Stimulated activated CD4-positive, alpha-beta T cell treated with anti-CD3 and anti-CD28 coated beads, Interleukin-4, amount 100 ng/mL, for 1 hour (primary cell): ENCODE data around the gene DNASE2.

ENCODE experiments used
- DNase-seq: peaks from one replicate; pipeline ENCODE4 v3.0.0-alpha.2; 2020

DNASE2 gene

DNA sequence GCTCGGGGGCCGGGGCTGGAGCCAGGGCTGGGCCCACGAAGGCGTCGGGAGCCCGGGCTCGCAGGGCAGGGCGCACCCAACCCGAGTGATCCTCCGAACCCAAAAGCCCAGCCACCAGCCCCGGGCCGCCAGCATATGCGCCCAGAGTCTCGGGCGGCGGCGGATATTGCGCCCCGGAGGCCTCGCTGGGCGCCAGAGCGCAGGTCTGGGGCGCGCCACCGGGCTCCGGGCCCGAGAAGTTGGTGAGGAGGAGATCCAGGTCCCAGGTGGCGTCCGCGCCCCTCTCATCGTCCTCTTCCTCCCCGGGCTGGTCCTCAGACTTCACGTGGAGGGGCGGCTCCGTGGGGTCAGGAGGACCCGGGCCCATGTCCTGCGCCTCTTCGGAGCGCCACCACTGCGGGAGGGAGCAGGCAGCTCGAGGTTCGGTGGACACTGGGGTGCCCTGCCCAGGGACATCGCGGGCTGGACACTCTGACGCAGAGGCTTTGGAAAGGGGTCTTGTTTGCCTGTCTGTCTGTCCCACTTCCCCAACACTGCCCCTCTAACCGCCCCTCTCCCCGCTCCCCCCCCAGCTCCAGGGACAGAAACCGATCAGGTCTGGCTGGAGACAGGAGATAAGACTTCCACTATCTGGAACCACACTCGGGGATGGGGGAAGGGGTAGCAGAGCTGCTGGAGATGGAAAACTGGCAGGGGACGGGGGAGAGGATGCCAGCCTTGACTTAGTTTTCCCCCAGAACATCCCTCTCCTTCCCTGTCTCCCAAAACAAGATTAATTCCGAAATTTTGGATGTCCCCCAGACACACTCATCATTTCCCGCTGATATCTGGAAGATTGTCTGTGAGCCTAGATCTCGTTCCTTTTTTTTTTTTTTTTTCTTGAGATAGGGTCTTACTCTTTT is 4.8 kb upstream of the DNASE2 start:
- DNase-seq = no peak

- DNase-seq = peak; percentile 91
These were observed 3.9 kb upstream of the DNASE2 start for GRCh38 chr19:12884926-12885748.

- DNase-seq = no peak
These were observed 3.3 kb upstream of the DNASE2 start for GRCh38 chr19:12884627-12884925.

DNA sequence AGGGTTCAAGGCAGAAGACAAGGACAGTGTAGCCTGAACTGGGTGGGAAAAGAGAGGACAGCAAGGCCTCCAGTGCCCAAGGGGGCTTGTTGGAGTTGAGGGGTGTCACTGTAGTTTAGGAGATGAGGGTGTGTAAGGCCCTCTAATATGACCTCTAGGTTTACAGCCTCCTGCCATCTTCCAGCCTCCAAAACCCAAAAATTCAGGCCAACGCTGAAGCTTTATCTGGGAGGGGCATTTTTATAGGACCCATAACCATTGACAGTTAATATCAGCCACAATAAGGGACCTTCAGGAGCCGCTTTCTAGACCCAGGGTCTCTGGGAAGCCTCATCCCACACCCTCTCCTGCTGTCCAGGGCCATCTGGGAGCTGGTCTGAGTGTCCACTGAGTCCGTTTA is 3.0 kb upstream of the DNASE2 start:
- no peak for DNase-seq

DNA sequence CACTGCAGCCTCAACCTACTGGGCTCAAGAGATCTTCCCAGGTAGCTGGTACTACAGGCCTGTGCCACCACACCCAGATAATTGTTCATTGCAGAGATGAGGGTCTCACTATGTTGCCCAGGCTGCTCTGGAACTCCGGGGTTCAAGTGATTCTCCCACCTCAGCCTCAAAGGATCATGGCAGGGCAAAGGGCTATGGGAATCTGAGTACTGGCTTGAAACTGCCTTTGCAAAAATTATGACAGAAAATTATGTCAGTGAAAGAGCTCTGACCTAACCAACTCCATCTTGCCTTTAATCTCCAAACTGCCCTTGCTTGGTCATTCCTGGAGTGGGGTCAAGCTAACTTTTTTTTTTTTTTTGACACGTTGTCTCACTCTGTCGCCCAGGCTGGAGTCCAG is 1.3 kb upstream of the DNASE2 start:
- DNase-seq = no peak

DNA sequence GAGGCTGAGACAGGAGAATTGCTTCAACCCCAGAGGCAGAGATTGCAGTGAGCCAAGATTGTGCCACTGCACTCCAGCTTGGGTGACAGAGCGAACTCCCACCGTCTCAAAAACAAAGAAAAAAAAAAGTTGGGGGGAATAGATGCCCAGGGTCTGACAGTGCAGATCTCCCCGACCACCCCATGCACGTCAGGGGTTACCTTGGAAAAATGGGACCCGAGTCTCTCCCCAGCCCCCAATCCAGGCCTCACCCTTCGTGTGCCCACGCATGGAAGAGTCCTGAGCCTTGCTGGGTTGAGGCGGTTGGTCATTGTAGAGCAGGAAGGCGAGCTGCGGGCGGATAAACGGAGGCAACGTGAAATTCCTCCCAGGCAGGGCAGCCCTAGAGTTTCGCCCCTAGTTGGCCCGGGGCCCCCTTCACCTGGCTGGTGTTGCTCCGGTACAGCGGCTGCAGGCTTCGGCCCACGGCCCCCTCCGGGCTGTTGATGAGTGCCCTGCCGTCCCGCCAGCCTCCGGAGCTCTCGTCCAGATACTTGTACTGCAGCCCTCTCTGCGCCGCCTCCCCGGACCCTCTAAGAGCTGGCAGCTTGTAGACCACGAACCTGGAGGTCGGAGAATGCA is 588 bp downstream of the DNASE2 start:
- DNase-seq = no peak

GRCh38 chr19:12875086-12875485 is 6.2 kb downstream of the DNASE2 start:
- DNase-seq = no peak

GRCh38 chr19:12873891-12874745 is 7.1 kb downstream of the DNASE2 start:
- no peak for DNase-seq

DNA sequence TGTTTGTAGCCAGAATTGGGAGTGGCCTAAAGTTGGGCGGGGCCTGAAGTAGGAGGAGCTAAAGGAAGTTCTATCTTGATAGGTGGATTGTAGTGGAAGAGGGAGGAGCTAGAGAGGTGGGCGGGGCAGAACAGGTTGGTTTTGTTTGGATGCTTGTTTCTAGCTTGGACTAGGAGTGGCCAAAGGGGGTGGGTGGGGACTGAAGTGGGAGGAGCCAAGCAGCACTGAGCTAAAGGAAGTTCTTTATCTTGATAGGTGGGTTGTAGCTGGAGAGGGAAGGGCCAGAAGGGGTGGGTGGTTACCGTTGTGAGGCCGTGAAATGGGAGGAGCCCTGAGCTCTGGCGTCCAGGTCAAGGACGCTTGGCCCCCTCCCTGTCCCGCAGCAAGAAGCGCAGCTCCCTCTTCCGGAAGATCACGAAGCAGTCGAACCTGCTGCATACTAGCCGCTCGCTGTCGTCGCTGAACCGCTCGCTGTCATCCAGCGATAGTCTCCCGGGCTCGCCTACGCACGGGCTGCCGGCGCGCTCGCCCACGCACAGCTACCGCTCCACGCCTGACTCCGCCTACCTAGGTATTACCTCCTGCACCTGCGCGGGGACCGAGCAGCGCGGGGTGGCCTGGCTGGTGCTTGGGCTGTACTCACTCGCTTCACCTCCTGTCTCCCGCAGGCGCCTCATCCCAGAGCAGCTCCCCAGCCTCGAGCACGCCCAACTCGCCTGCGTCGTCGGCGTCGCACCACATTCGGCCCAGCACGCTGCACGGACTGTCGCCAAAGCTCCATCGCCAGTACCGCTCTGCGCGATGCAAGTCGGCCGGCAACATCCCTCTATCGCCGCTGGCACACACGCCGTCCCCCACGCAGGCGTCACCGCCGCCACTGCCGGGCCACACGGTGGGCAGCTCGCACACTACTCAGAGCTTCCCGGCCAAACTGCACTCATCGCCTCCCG is 8.0 kb downstream of the DNASE2 start:
- DNase-seq = peak; percentile 38

DNA sequence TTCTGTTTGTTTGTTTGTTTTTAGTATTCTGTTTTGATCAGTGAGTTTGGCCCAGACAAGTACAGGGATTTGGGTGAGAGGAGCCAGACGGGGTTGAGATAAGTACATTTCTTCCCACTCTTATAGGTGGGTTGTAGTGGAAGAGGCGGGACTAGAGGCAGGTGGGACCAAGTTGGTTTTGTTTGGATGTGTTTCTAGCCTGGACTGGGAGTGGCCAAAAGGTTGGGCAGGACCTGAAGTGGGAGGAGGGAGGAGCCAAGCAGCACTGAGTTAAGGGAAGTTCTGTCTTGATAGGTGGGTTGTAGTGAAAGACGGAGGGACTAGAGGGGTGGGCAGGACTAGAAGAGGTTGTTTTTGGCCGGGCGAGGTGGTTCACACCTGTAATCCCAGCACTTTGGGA is 9.0 kb downstream of the DNASE2 start:
- DNase-seq = no peak

DNA sequence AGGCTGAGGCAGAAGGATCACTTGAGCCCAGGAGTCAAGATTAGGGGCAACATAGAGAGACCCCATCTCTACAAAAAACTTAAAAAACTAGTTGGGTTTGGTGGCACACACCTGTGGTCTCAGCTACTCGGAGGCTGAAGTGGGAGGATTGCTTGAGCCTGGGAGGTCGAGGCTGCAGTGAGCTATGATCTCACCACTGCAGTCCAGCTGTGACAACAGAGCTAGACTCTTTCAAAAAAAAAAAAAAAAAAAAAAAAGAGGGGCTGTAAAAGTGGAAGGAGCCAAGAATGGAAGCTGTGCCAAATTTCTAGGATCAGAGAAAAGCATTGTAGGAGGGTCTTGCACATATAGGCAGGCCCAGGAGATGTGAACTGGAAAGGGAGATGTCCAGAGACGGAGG is 9.6 kb downstream of the DNASE2 start:
- DNase-seq = no peak

DNA sequence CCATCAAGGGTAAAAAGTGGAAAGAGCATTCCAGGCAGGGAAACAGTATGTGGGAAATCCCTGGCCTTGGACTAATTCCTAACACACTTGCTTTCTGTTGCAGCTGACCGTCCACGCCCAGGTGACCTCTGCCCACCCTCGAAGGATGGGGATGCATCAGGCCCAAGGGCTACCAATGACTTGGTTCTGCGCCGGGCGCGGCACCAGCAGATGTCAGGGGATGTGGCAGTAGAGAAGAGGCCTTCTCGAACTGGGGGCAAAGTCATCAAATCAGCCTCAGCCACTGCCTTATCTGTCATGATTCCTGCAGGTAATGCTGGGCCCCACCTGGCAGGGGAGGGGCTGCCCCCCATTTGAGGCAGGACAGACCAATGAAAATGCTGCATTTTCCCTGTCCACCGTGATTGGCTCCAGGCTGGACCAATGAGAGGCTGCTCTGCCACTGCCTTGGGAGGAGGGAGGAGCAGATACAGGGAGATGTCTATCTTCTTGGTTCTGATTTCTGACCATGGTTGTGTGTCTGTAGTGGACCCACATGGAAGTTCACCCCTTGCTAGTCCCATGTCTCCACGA is 12.6 kb downstream of the DNASE2 start:
- peak; percentile 31 for DNase-seq

DNA sequence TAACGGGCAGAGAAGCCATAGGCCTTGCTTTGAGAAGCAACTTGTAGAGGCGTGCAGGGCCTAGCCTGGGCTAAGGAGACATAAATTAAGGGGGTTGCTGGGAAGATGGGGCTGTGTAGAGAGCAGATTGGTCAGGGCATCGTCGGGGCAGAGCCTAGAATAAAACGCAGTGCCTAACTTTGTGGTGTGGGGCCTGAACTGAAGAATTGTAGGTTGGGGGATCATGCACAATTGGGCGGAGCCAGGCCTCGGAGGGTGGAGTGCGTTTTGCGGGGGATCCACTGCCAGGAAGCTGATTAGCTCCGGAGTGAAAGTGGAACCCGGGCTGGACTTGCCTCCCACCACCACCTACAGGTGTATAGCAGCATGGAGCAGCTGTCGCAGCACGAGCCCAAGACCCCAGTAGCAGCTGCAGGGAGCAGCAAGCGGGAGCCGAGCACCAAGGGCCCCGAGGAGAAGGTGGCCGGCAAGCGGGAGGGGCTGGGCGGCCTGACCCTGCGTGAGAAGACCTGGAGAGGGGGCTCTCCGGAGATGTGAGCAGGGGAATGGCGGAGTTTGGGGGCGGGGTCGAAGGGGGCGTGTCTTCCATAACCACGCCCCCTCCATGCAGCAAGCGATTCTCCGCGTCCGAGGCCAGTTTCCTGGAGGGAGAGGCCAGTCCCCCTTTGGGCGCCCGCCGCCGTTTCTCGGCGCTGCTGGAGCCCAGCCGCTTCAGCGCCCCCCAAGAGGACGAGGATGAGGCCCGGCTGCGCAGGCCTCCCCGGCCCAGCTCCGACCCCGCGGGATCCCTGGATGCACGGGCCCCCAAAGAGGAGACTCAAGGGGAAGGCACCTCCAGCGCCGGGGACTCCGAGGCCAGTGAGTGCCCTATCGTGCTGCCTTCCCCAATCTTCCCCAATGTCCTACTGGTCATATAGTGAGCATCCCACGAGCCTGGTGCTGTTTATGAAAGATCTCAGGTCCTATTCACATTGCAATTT is 13.8 kb downstream of the DNASE2 start:
- peak; percentile 72 for DNase-seq

GRCh38 chr19:12866416-12867119 is 14.7 kb downstream of the DNASE2 start:
- no peak for DNase-seq

DNA sequence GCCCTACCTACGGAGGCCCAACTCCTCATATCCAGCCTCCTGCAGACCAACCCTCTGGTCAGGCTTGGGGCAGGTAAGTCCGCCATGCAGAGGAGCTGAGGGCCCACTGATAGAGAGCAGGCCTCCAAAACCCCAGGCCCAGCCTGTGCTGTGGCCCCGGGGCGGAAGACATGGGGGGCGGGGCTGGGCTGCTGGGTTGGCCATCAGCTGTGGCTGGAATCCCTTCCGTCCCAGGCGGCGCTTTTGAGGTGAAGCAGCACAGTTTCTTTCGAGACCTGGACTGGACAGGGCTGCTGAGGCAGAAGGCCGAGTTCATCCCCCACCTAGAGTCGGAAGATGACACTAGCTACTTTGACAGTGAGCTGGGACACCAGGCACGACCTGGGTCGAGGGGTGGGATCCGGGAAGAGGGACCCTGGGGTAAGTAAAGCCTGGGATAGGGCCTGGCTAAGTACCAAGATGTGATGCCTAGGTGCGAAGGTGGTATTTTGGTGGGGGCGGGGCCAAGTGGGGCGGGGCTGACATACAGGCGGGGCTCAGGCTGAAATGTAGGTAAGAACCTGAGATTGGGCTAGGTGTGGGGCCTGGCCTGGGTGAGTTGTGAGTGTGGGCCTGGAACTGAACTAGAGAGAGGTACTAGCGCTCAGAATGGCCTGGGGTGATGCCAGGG is 15.4 kb downstream of the DNASE2 start:
- DNase-seq = no peak

DNA sequence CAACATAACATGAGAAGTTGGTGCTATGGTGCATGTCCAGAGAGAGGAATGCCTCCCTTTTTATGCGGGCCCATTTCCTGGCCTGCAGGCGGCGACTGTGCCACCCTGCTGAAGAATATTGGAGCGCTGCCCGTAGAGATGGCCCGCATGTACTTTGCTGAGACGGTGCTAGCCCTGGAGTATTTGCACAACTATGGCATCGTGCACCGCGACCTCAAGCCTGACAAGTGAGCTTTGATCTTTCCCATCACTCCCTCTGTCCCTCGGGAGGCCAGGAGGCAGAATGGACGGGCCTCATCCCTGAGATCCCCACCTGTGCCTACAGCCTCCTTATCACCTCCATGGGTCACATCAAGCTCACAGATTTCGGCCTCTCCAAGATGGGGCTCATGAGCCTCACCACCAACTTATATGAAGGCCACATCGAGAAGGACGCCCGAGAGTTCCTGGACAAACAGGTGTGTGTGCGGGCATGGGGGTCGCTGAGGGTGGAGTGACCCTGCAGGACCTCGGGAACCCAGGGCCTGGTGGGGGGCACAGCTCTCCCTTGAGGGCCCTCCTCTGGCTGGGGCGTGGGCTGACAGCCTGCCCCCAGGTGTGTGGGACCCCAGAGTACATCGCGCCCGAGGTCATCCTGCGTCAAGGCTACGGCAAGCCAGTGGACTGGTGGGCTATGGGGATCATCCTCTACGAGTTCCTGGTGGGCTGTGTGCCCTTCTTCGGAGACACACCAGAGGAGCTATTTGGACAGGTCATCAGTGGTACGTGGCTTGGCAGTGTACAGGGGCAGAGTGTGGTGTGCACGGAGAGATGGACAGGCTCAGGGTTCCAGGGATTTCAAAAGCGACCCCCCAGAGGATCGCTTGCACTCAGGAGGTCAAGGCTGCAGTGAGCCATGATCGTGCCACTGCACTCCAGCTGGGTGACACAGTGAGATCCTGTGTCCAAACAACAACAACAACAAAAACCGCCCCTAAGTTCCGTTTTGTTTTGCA is 16.2 kb downstream of the DNASE2 start:
- DNase-seq = no peak

- DNase-seq = no peak
These were observed 17.1 kb downstream of the DNASE2 start for GRCh38 chr19:12864143-12864542.
